CD4-positive, alpha-beta T cell treated with Interferon gamma for 1 hour (primary cell): Measurements from ENCODE around the gene LMOD1.
"Not testable (repeated sequence)": the region's sequence is repeated elsewhere in the genome, so short reads cannot be mapped to it uniquely, and the experiment has no call there.

ENCODE experiments used
- DNase-seq: peaks from one replicate; pipeline ENCODE4 v3.0.0-alpha.2; 2020

Gene LMOD1

DNA sequence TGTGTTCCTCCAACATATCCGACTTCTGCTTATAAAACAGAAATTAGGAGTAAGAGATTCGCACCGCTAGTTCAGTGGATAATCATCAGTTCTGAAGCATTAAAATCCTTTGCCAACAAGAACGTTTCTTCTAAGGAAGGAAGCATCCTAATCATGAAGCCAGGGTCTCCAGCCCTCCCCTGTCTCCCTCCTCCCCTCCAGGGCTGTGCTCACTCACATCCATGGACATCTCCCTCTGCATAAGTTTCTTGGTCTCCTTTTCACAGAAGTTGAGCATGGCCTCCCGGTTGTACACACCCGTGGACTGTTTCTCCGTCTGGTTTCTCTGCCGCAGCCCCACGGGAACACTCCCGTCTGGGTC is 505 bp downstream of the LMOD1 start:
- no peak for DNase-seq

DNA sequence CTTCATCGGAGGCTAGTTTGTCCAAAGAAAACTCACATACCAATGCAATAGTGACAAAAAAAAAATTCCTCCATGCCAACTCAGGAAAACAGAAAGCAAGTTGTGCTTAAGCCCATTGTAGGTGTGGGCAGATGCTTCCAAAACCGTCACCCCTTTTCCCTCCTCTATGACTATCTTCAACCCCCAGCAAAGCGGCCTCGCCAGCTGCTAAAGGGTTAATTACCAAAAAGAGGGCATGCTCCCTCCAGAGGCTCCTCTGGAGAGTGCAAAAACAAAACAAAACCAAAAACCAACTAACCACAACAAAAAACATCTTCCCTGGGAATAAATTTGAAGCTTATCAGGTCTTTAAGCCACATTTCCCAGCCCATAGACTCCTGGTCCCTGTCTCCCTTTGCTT is 1.2 kb downstream of the LMOD1 start:
- DNase-seq: no peak

DNA sequence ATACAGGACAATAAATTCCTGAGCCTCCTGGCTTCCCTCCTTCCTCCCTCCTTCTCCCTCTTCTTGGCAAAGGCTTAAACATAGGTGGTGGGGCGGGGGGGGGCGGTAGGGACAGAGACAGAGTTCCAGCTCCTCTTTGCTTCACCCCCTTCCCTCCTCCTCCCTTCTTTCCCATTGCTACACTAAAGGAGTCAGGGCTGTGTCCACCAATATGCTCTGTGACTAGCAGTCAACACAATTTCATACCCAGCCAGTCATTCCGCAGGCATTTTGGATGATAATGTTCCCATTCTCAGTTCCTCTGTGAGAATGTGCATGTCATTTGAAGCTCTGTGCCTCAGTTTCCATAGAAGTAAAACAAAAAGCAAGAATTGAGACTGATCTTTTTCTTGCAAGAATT is 1.7 kb downstream of the LMOD1 start:
- DNase-seq: no peak

DNA sequence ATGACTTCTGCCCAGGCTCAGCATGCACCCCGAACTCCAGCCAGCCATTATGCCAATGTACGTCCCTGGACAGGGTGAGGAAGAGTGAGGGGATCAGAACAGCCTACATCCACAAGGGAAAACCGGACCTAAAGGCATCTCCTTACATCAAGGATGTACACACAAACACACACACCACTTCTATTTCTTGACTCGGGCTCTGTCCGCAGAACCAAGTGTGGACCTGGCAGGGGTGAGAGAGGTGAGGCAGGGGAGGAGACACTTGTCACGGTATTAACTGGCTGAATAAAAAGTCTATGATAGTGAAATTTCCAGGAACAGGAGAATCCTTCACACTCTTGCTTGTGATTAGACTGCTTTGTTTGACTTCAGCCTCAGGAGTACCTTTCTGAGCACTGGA is 2.3 kb downstream of the LMOD1 start:
- DNase-seq: no peak

DNA sequence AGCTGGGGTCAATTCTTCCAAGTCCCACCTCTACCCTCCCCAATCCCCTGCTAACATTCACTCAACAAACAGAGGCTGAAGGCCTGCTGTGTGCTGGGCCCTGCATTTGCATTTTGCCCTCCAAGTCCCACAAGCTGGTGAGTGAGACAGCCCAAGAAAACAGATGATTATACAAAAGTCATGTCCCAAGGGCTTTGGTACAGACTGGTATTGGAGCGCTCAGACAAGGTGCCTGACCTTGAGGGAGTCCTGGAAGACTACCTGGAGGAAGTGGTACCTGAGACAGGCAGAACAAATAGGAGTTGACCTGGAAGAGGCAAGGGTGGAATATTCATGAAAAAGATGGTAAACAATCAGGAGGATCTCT is 4.2 kb downstream of the LMOD1 start:
- no peak for DNase-seq

DNA sequence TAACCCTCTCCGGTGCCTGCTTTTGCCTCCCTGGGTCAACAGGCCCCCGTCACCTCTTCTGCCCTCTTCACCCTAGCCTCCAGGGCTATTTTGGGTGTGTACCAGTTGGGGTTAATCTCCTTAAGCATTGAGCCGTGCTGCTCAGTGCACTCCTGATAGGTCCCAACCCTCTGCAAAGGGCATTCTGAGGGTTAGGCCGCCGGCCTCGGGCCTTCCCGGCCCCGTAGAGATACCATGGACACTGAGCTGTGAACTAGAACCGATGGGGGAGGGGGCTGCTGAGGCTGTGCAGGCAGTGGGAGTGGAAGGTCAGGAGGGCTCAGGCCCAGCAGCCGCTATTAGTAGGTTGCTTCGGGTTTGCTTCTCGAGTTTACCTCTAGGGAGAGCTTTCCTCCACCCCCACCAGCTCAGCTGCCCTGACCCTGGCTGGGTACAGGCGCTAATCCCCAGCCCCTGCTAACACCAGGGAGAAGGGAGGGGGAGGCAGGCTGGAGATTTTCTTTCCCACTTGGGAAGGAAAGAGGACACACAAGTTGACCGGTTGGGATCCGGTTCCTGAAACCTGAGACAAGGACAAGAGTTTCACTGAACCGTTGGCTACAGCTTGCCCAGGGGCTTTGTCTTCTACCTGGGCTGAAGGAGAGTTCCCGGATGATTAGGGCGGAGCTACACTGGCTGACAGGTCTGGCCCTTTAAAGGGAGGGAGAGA is 4.8 kb downstream of the LMOD1 start:
- no peak for DNase-seq

DNA sequence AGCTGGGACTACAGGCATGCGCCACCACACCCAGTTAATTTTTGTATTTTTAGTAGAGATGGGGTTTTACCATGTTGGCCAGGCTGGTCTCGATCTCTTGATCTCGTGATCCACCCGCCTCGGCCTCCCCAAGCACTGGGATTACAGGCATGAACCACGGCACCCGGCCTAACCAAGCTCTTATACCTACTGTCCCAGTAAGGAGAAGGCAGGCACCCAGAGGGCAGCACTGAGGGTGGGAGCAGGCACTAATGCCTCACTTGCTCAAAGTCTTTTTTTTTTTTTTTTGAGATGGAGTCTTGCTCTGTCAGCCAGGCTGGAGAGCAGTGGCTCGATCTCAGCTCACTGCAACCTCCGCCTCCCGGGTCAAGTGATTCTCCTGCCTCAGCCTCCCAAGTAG is 6.0 kb downstream of the LMOD1 start:
- not testable (repeated sequence) for DNase-seq

DNA sequence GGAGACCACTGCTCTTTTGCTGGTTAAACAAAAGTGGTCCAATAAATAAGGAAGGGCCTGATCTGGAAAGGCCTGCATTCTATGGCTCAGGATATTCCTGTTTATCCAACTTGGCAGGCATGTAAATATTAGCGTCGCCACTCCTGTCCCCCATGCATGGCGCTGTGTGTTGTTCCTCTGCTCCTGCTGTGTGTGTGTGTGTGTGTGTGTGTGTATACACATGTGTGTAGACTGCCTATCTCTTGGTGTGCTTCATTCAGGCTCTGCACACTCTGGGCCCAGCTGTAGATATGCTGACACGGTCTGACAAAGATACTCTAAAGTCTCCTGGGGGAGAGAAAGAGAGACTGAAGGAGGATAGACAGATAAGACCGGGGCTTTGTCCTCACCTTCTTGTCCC is 6.8 kb downstream of the LMOD1 start:
- DNase-seq: no peak

DNA sequence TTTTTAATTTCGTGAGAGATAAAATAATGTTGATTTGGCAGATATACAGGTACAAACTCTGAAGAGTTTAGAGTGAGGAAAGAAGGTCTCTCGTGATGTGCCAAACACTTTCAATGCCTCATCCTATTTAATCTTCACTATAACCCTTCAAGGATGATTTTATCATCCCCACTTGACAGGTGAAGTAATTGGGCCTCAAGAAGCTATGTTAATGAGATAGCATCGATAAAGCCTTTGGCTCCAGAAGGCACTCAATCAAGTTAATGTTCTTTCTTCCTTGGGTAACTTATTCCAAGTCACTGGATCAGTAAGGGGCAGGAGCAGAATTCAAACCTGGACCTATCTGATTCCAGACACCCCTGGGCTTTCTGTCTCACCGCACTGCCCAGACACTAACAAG is 7.2 kb downstream of the LMOD1 start:
- no peak for DNase-seq

DNA sequence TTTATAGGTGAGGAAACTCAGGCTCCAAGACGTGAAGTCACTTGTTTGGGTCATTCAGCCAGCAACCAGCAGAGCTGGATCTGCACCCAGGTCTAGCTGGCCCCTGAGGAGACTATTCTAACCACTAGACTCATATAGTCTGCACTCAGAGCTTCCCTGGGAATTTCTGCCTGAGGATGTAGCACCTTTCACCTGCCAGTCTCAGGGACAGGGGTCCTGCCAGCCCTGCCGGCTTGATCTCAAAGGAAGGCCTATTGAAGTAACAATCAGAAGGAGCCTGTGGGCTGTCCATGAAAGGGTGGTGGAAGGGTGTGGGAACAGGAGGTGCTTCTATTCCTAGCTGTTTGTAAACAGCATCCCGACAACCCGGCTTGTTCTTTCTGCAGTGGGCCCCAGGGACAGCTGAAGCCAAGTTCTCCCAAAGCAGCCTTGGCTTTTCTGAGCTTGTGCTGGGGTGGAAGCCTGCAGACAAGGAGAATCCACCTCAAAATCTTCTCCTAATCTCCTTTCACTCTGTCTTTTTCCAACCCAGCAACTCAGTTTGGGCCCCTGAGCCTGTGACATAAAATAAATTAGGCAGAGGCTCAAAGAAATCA is 7.8 kb downstream of the LMOD1 start:
- no peak for DNase-seq

DNA sequence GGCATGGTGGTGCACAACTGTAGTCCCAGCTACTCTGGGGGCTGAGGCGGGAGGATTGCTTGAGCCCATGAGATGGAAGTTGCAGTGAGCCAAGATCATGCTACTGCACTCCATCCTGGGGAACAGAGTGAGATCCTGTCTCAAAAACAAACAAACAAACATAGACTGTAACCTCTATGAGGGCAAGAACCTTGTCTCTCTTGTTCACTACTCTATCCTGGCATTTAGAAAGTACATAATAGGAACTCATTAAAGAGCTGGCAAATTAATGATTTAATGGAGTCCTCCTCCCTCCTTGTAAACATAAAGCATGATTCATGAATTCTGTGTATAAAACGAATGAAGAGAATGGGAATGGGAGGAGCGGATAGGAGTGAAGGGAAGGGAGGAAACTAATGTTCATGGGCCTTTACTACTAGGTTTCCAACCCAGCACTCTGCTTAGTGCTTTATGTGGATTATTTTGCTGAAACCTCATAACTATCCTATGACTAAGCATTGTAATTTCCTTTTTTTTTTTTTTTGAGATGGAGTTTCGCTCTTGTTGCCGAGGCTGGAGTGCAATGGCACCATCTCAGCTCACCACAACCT is 8.6 kb downstream of the LMOD1 start:
- no peak for DNase-seq

DNA sequence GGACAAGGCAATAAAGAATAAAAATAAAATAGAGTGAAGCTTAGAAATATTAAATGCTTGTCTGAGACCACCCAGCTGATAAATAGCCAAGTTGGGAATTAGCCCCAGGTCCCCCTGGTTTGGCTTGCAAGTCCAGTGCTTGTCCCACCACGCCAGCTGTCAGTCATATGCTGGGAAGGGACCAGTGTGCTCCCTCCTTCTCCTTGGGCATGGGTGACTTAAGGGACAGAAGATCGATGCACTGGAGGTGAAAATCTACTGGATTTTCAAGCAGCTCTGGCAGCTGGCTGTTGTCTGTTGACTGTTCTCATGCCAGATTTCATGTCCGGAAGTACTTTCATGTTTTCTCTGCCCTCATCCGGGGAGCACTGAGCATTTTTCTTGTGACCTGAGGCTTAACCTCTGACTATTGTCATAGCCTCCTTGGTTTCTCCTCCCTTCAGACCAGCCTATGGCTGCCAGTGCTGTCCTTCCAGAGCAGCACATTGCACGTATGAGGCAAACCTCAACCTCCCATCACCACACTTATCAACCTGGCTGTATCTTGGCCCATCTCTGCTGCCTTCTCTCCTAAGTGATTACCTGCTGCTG is 12.4 kb downstream of the LMOD1 start:
- DNase-seq: no peak

DNA sequence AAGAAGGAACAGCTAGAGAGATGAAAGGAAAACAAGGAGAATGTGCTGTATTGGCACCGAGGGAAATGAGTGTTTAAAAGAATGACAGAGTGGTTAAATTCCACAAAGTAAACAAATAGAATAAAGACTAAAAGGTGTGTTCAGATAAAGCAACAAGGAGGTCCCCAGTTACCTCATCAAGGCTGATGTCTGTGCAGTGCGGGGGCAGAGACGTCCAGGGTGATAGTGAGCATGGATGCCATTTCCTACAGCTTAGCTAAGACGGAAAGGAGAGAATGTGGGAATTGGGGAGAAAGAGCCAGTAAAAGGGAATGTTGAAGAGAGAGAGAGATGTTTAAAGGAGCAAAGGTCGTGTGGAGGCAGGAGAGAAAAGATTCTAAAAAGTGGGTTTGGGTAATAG is 15.5 kb downstream of the LMOD1 start:
- DNase-seq: no peak

DNA sequence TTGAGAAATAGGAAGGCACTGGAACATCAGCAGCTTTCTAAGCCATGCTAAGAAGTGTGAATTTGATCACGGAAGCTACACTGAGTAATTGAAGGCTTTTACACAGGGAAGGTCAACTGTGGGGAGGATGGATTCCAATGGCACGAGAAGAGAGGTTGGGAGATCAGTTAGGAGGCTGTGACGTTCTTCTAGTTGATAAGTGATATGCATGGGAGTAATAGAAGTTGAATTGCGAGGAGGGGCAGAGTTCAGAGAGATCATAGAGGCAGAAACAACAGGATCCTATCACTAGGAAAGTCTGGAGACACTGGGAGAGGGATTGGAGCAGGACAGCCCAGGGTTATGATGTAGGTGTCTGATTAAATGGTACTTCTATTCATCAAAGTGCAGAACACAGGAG is 16.2 kb downstream of the LMOD1 start:
- DNase-seq: no peak

DNA sequence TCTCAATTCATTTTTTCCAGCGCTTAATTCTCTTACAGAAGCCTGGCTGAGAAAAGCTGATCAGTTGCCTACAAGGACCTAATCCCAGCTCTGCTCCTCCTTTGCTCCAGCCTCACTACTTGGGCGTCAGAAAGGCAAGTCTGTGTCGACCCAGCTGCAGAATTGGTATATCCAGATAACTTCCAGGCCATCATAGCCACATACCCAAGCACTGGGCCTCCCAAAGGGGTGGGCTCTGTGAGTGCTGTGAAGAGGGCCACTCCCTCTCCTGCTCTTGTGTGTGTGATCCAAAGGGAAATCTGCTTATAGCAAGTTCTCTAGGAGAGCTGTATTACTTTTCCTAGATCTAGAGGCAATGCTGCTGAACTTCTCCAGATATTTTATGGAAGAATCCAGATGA is 18.1 kb downstream of the LMOD1 start:
- DNase-seq: no peak

DNA sequence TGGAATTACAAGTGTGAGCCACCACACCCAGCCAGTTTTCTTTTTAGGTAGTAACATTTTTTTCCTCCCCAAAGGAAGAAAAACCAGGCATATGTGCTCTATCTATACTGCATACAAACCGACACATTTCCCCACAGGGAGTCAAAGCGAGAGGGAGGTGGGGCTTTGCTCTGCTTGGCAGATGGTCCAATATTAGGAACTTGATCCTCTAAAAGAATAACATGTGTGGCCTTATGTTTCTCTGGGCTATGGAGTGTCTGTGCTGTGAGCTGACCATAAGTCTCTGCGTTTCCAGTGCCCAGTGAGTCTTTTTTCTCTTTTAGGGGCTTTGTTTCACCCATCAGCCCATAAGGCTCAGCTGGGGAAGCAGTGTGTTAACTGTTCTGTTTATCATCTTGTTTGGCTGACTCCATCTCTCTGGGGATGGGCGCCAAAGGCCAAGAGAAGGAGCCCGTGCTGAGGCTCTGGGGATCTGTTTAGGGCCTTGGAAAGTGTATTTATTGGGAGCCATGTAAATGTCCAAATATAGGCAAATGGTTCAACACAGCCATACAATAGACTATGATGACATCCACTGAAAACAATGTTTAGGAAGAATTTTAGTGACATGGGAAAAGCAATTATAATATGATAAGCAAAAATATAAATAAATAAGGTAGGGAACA is 20.2 kb downstream of the LMOD1 start:
- DNase-seq: no peak

DNA sequence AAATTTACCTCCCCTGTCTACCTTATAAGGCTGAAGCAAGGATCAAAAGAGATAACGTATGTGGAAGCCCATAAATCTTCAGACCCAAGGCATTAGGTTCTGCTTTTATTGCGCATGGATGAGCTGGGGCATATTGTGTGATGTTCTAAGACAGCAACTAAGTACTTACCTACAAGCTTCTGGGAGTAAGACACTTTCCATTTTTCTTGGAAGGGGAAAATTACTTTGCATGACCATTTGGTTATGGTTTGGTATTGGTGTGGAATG is 21.1 kb downstream of the LMOD1 start:
- no peak for DNase-seq

DNA sequence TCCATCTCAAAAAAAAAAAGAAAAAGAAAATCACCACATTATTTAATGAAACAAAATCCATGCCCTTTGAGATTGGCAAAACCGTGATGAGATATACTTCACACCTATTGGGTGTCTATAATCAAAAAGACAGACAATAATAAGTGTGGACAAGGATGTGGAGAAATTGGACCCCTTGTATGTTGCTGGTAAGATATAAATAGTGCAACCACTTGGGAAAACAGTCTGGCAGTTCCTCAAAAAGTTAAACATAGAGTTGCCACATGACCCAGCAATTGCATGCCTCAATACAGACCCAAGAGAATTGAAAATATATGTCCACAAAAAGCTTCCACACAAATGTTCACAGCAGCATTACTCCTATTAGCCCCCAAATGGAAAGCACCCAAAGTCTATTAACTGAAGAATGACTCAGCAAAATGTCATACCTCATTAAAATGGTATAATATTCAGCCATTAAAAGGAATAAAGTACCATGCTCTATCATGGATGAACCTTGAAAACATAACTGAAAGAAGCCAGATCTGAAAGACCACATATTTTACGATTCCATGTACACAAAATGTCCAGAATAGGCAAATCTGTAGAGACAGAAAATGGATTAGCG is 24.3 kb downstream of the LMOD1 start:
- DNase-seq: no peak

DNA sequence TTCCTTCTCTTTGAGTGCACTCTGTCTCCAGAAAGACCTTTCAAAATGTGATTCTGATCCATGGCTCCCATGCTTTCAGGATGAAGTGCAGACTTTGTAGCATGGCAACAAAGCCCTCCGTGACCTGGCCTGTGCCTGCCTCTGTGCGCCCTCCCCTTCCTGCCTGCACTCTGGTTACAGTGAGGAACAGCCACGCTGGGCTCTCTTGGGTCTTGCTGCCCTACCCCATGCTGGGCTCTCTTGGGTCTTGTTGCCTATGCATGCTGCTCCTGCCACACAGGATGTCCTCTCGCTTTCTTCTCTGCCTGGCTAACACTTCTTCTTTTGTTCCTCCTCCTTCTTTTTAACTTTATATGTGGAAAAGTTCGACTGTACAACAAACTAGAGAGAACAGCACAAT is 28.0 kb downstream of the LMOD1 start:
- DNase-seq: no peak

DNA sequence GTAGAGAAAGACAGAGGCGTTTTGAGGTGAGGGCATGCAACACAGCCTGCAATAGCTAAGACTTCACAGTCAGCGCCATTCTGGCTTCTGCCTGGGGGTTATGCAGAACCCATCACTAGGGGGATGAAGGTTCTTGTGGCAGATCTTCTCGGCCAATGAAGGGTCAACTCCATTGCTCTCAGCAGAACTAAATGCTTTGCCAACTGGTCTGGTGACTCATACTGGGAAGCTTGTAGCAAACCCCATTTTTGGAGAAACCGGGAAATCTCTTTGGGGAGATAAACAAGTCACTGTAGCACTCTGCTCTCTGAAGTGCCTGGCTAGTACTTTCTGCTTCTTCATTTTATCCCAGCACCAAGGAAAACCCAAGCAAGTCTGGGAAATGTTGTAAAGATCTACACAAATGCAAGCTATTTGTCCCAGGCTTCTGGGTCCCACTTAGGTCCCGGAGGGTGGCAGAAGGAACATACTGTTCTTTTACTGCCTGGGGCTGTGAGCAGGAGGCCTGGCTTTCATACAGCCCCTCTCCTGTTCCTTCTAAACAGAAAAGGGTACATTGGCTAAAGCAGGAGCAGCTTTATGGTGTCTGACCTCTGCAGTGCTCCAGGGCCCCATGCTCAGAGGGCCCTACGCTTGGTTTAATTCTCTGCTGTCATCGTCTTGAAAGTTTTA is 28.9 kb downstream of the LMOD1 start:
- DNase-seq: no peak

DNA sequence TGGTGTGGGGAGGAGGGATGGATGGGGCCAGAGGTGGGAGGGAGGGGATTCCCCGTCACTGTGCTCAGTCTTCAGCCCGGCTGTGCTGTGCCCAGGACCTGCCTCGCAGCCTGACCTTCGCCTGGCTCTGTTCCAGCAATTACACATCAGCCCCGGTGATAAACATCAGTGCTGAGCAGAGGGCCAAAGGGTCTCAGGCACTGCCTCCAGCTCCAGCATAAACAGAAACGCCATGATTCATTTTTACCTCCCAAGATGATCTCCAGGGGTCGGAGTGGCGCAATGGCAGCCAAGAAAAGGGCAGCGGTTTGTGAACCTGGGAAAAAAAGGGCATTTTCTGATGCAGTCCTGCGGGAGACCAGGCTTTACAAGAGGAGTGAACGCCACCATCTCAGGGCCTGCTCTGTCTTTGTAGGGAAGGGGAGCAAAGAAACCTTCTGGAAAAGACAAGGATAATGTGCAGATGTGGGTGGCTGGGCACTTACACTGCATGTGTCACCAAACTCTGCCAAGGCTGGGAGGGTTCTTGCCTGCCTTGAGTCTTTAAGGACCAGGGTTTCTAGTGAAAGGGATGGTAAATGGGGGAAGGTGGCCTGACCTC is 29.6 kb downstream of the LMOD1 start:
- DNase-seq: no peak

DNA sequence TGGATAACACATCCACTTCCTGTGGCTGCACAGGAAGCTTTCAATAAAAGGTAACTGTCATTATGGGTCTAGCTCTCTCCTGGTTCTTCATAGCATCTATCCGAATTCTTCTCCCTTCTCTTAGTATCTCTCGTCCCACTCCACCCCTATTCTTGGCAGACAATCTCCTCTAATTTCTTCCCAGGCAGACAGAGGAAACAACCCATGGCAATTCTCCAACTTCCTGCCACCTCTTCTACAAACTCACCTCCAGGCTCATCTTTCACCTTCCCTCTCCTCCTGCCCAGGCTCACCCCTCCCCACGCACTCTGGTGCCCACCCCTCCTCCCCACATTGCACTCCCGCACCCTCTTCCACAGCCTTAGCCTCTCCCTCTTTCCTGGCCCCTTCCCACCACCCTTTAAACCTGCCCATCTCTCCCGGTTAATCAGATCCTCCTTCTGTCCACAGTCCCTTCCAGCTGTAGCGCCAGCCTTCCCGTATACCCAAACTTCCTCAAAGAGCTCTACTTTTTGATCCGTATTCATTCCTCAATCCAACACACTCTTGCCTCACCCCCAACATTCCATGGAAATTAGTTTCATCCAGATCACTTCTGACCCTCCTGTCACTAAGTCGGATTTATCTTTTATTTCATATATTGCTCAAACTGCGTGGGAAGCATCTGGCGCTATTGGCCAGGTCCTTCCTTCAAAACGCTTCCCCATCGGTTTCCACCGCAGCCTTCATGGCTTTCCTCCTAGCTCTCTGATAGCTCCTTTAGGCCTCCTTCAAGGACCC is 31.7 kb downstream of the LMOD1 start:
- no peak for DNase-seq
